Measurements from ENCODE around the gene WDR37.

GRCh38 chr10:1127629-1128028 lies 71.4 kb downstream of the WDR37 start:
- no peak for TF ChIP-seq CTCF (IDR thresholded peaks at IDR 0.05)
- TF ChIP-seq ZFX (IDR thresholded peaks at IDR 0.05; ENCODE audit: borderline replicate concordance): no peak
